ENCODE measurements around the gene CPA1. TPM values are rescaled to one million over a fixed set of nuclear protein-coding genes. Genes with fewer than 3 reads are reported as not detected.

The CPA1 gene
- total and polyA plus RNA-seq, 10 donors = 0.79 to 8.1 (median 2.2) TPM

DNA sequence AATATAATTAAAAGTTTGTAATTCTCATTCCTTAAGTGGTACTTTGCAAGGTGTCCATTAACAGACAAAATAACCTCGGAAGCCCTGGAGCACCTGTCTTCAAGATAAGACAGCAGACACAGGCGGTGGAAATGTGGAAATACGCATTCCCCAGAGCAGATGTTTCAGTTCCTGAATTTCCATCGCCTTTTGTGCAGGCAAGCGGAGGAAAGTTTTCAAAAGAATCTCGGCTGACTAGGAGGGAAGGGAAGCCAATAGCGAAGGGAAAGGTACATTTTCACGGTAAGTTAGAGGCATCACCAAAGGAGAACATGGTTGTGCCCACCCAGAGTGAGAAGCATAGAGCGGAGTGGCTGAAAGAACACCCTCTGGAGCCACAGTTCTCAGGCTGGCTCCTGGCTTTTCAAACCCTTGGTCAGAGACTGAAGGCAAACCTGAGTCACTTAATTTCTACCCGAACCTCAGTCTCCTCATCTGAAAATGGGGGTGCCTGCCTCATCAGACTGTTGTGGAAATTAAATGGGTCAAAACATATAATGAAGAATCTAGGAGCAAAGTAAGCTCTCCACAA, 13.6 kb downstream of the CPA1 start:
- H3K9me3 ChIP-seq = peaks cover 0 to under 1% (median 0%) of the 10 kb centered on the region in 8 donors
- H3K36me3 ChIP-seq = peaks cover 0 to 7% (median 3%) of the 10 kb centered on the region in 6 donors
- WGBS, 5 donors = 36 to 60% (median 47%) methylated on average over 10 of the region's 10 CpGs
- peaks cover 0 to 21% (median 9%) of the 10 kb centered on the region in 6 donors for H3K4me1 ChIP-seq
- no peak overlapping the region for H3K4me3 ChIP-seq
- TF ChIP-seq POLR2AphosphoS5 (IDR thresholded peaks at IDR 0.05) (no peak), POLR2A (IDR thresholded peaks at IDR 0.05) (no peak)
- TF ChIP-seq, protein P1, sequence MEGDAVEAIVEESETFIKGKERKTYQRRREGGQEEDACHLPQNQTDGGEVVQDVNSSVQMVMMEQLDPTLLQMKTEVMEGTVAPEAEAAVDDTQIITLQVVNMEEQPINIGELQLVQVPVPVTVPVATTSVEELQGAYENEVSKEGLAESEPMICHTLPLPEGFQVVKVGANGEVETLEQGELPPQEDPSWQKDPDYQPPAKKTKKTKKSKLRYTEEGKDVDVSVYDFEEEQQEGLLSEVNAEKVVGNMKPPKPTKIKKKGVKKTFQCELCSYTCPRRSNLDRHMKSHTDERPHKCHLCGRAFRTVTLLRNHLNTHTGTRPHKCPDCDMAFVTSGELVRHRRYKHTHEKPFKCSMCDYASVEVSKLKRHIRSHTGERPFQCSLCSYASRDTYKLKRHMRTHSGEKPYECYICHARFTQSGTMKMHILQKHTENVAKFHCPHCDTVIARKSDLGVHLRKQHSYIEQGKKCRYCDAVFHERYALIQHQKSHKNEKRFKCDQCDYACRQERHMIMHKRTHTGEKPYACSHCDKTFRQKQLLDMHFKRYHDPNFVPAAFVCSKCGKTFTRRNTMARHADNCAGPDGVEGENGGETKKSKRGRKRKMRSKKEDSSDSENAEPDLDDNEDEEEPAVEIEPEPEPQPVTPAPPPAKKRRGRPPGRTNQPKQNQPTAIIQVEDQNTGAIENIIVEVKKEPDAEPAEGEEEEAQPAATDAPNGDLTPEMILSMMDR (IDR thresholded peaks at IDR 0.05 in 8 of 11, conservative IDR thresholded peaks at IDR 0.05 in 3 of 11) = no peak
- intact Hi-C loops (cut with DNase I; ENCODE audit: low total_unique reads) = no loop called here
- H3K27ac ChIP-seq = peak overlapping the region in 5 of 8 donors; percentile 20 to 70 (median 37)
- H3K27me3 ChIP-seq (replicated peaks in 1 of 7) = no peaks in the 10 kb centered on the region
- DNase-seq = no peak

DNA sequence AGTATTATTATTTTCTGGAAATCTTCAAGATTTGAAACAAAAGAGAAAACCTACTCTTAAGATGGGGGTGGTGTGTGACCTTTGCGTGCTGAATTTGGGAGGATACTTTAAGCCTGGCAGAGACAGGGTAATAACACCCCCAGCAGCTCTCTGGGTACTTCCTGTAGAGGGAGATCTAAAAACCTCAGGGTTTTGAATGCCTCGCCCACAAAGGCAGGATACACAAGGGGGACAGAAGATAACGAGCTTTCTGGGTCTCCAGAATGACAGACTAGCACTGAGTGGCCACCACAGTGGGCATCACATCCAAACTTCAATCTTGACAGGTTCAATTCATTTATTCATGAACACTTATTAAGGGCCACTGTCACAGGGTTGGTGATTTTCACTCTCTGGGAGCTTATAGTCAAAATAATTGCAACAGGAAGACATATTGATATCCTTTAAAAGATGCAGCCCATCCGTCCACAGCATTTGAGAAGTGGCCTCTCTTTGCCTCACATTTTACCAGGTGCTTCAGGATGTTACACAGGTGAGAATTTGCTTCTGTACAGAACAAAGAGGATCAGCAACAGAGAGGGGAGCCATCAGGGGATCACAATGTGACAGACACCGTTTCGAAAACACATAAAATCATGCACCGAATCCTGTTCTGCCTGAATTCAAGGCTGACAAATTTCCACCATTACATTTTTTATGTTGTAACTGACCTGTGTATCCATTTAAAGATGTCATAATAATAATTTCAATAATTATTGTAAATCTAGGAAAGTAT, 14.3 kb downstream of the CPA1 start:
- Histone ChIP-seq H3K9me3 (no peaks in the 10 kb centered on the region), H3K4me1 (peaks cover 0 to 21% (median 9%) of the 10 kb centered on the region in 6 donors), H3K36me3 (peaks cover 0 to 7% (median 3%) of the 10 kb centered on the region in 6 donors), H3K4me3 (no peak overlapping the region), H3K27me3 (replicated peaks in 1 of 7) (no peaks in the 10 kb centered on the region), H3K27ac (peak overlapping the region in 5 of 8 donors; percentile 20 to 70 (median 37))
- intact Hi-C loops (cut with DNase I; ENCODE audit: low total_unique reads) = no loop called here
- TF ChIP-seq POLR2AphosphoS5 (IDR thresholded peaks at IDR 0.05) (no peak), POLR2A (IDR thresholded peaks at IDR 0.05) (no peak)
- TF ChIP-seq, protein P1 (IDR thresholded peaks at IDR 0.05 in 8 of 11, conservative IDR thresholded peaks at IDR 0.05 in 3 of 11) = no peak
- 39 to 51% (median 46%) methylated on average over 7 of the region's 7 CpGs for WGBS, 5 donors
- DNase-seq = no peak

DNA sequence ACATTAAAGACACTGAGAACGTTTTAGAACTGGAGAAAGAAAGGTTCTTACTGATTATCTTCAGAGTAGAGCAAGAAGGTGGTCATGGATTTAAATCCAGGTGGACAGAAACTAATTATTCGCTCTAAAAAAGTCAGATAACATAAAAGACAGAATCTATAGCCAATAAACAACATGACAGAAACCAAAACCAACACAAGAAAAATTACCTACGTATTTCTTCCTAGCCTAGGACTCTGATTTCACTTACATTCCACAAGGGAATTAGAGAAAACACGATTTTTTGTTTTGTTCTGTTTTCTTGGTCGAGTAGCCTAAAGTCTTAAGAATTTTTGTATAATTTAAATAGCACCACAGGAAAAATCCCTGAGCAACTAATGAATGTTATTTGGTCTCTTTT, 15.1 kb downstream of the CPA1 start:
- Histone ChIP-seq H3K27me3 (replicated peaks in 1 of 7) (no peaks in the 10 kb centered on the region), H3K27ac (no peak overlapping the region), H3K9me3 (no peaks in the 10 kb centered on the region), H3K4me3 (no peak overlapping the region), H3K36me3 (peaks cover 0 to 12% (median 3%) of the 10 kb centered on the region in 6 donors), H3K4me1 (peaks cover 0 to 21% (median 9%) of the 10 kb centered on the region in 6 donors)
- no peak for DNase-seq
- intact Hi-C loops (cut with DNase I; ENCODE audit: low total_unique reads) = no loop called here
- TF ChIP-seq POLR2A (IDR thresholded peaks at IDR 0.05) = no peak
- TF ChIP-seq POLR2AphosphoS5 (IDR thresholded peaks at IDR 0.05) = no peak
- TF ChIP-seq, protein P1 (IDR thresholded peaks at IDR 0.05 in 8 of 11, conservative IDR thresholded peaks at IDR 0.05 in 3 of 11) = no peak
- 83 to 90% (median 88%) methylated on average over 5 of the region's 5 CpGs for WGBS, 5 donors

DNA sequence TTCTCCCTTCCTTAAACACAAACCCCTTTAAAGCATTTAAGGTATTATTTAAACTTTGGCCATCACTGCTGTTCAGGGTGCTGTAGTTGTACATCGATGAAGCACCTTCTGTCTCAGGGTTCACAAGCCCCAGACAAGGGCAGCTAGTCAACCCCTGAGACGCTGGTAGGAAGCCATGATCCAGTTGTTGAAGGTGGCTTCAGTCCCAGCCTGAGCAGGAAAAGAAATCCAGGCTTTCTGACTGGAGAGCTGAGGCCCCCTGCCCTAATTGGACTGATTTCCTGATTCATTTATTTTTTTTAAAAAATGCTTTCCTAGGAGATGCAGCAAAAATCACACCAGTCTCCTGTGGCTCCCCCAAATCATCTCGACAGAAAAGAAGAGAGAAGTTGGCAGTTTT, 15.8 kb downstream of the CPA1 start:
- no peak overlapping the region for H3K27ac ChIP-seq

More for the DNA sequence above, 15.8 kb downstream of the CPA1 start:
- no peak for DNase-seq
- Histone ChIP-seq H3K27me3 (replicated peaks in 1 of 7) (no peaks in the 10 kb centered on the region), H3K4me3 (no peak overlapping the region), H3K9me3 (no peaks in the 10 kb centered on the region), H3K36me3 (peaks cover 0 to 17% (median 3%) of the 10 kb centered on the region in 6 donors), H3K4me1 (peaks cover 0 to 21% (median 9%) of the 10 kb centered on the region in 6 donors)
- intact Hi-C loops (cut with DNase I; ENCODE audit: low total_unique reads) = no loop called here
- no peak for TF ChIP-seq POLR2A (IDR thresholded peaks at IDR 0.05)
- TF ChIP-seq, protein P1 (IDR thresholded peaks at IDR 0.05 in 8 of 11, conservative IDR thresholded peaks at IDR 0.05 in 3 of 11) = no peak
- no peak for TF ChIP-seq POLR2AphosphoS5 (IDR thresholded peaks at IDR 0.05)
- 68 to 82% (median 76%) methylated on average over 3 of the region's 3 CpGs for WGBS, 5 donors
